RWPE2 (cell line): ENCODE measurements around the gene SIRPD.
A peak's percentile ranks its signal among the peaks of the same experiment; 100 is the strongest.

Source experiments
- ATAC-seq: fragments of 200-7000 bp; cut with Tn5 transposase; 3 replicates; pipeline ENCODE4 v1.9.1; 2021; ENCODE audit warnings: low read depth
- DNase-seq: peaks from one replicate; pipeline ENCODE4 v3.0.0-alpha.2; 2020; ENCODE audit warnings: low spot score
- H3K27ac ChIP-seq: fragments of 450-650 bp; 2 replicates; pipeline ENCODE4 v1.5.1; 2017; ENCODE audit warnings: mild to moderate bottlenecking; ENCODE audit not compliant: poor library complexity, severe bottlenecking
- H3K27me3 ChIP-seq: fragments of 250-450 bp; sonication (Bioruptor Pico); 2 replicates; pipeline ENCODE4 v1.5.1; 2021; ENCODE audit warnings: mild to moderate bottlenecking, moderate library complexity; ENCODE audit not compliant: insufficient read depth, poor library complexity, severe bottlenecking
- H3K36me3 ChIP-seq: fragments of 250-450 bp; sonication (Bioruptor Pico); 2 replicates; pipeline ENCODE4 v1.5.1; 2020; ENCODE audit warnings: low read depth, mild to moderate bottlenecking, moderate library complexity
- H3K4me1 ChIP-seq: fragments of 250-450 bp; sonication (Bioruptor Pico); 2 replicates; pipeline ENCODE4 v1.5.1; 2021; ENCODE audit warnings: mild to moderate bottlenecking, moderate library complexity; ENCODE audit not compliant: insufficient read depth, poor library complexity, severe bottlenecking
- H3K4me3 ChIP-seq: fragments of 250-450 bp; sonication (Bioruptor Pico); 2 replicates; pipeline ENCODE4 v1.5.1; 2021; ENCODE audit warnings: mild to moderate bottlenecking, moderate library complexity; ENCODE audit not compliant: severe bottlenecking
- H3K9me3 ChIP-seq: fragments of 250-450 bp; sonication (Bioruptor Pico); 2 replicates; pipeline ENCODE4 v1.5.1; 2021; ENCODE audit warnings: mild to moderate bottlenecking, moderate library complexity; ENCODE audit not compliant: severe bottlenecking
- CTCF ChIP-seq: fragments of 450-650 bp; IDR thresholded peaks from one replicate; pipeline ENCODE4 v1.5.1; 2017; ENCODE audit warnings: mild to moderate bottlenecking, moderate library complexity; ENCODE audit not compliant: poor library complexity, severe bottlenecking

The SIRPD gene

GRCh38 chr20:1524004-1524403 lies 33.5 kb downstream of the SIRPD start:
- no peak for TF ChIP-seq CTCF
- DNase-seq (no peak), ATAC-seq (no peak)
- Histone ChIP-seq H3K9me3 (peaks cover 3% of the 10 kb centered on the region), H3K27me3 (no peaks in the 10 kb centered on the region), H3K36me3 (no peaks in the 10 kb centered on the region; the same call in 1 of the 2 replicates), H3K4me3 (no peak overlapping the region), H3K27ac (no peak overlapping the region), H3K4me1 (no peaks in the 10 kb centered on the region)

- no peaks in the 10 kb centered on the region for H3K36me3 ChIP-seq
- H3K27me3 ChIP-seq = no peaks in the 10 kb centered on the region
- DNase-seq (no peak), ATAC-seq (no peak)
- no peaks in the 10 kb centered on the region for H3K9me3 ChIP-seq
- H3K4me1 ChIP-seq = no peaks in the 10 kb centered on the region
- H3K27ac ChIP-seq = no peak overlapping the region
- TF ChIP-seq CTCF = no peak
- H3K4me3 ChIP-seq = no peak overlapping the region
Observed at GRCh38 chr20:1517010-1517409, 40.5 kb downstream of the SIRPD start.

- no peaks in the 10 kb centered on the region for H3K4me1 ChIP-seq
- no peak overlapping the region for H3K4me3 ChIP-seq
- ATAC-seq (no peak), DNase-seq (no peak)
- no peak overlapping the region for H3K27ac ChIP-seq
- TF ChIP-seq CTCF = no peak
- no peaks in the 10 kb centered on the region for H3K36me3 ChIP-seq
- H3K9me3 ChIP-seq = no peaks in the 10 kb centered on the region
- no peaks in the 10 kb centered on the region for H3K27me3 ChIP-seq
Observed at GRCh38 chr20:1513801-1514200, 43.7 kb downstream of the SIRPD start.

GRCh38 chr20:1509237-1509636 lies 48.3 kb downstream of the SIRPD start:
- Histone ChIP-seq H3K27me3 (no peaks in the 10 kb centered on the region), H3K4me3 (no peak overlapping the region), H3K36me3 (no peaks in the 10 kb centered on the region), H3K4me1 (peaks cover 12% of the 10 kb centered on the region), H3K9me3 (no peaks in the 10 kb centered on the region), H3K27ac (no peak overlapping the region)
- ATAC-seq (peak; percentile 52; the same call in 1 of the 3 replicates), DNase-seq (no peak)
- TF ChIP-seq CTCF = peak; percentile 71

GRCh38 chr20:1508574-1508973 lies 48.9 kb downstream of the SIRPD start:
- no peaks in the 10 kb centered on the region for H3K36me3 ChIP-seq
- DNase-seq = no peak

More at GRCh38 chr20:1508574-1508973, 48.9 kb downstream of the SIRPD start:
- H3K9me3 ChIP-seq = no peaks in the 10 kb centered on the region
- no peak for TF ChIP-seq CTCF
- peaks cover 12% of the 10 kb centered on the region for H3K4me1 ChIP-seq
- H3K27ac ChIP-seq = no peak overlapping the region
- no peak overlapping the region for H3K4me3 ChIP-seq
- ATAC-seq = no peak
- no peaks in the 10 kb centered on the region for H3K27me3 ChIP-seq
